Smooth muscle cell (in vitro differentiated cells): ENCODE results near the gene FKBP1A. TPM values are rescaled to one million over a fixed set of nuclear protein-coding genes. Genes with fewer than 3 reads are reported as not detected.

Experiments used
- DNase-seq: peaks from one replicate; lab custom pipeline; 2025; ENCODE audit not compliant: unreplicated experiment; lab: John Stamatoyannopoulos, UW
- H2AFZ ChIP-seq: fragments of 200-600 bp; sonication (generic); 2 replicates; pipeline ENCODE4 v1.6.0; 2016; ENCODE audit warnings: antibody characterized with exemption, low read depth, mild to moderate bottlenecking
- H3F3A ChIP-seq: fragments of 200-600 bp; sonication (generic); 2 replicates; pipeline ENCODE4 v1.6.0; 2017; ENCODE audit warnings: antibody characterized with exemption, low read depth
- H3K27ac ChIP-seq: fragments of 200-600 bp; sonication (generic); 2 replicates; pipeline ENCODE4 v1.5.1; 2016; ENCODE audit warnings: low read depth, mild to moderate bottlenecking
- H3K27me3 ChIP-seq: fragments of 200-600 bp; sonication (generic); 2 replicates; pipeline ENCODE4 v1.6.1; 2016; ENCODE audit warnings: low read depth, mild to moderate bottlenecking
- H3K36me3 ChIP-seq: fragments of 200-600 bp; sonication (generic); 2 replicates; pipeline ENCODE4 v1.5.1; 2016; ENCODE audit warnings: low read depth
- H3K4me1 ChIP-seq: fragments of 200-600 bp; sonication (generic); 2 replicates; pipeline ENCODE4 v1.5.1; 2016; ENCODE audit warnings: low read depth
- H3K4me2 ChIP-seq: fragments of 200-600 bp; sonication (generic); 2 replicates; pipeline ENCODE4 v1.6.0; 2016; ENCODE audit warnings: mild to moderate bottlenecking
- H3K4me3 ChIP-seq: fragments of 200-600 bp; sonication (generic); 2 replicates; pipeline ENCODE4 v1.5.1; 2016; ENCODE audit warnings: mild to moderate bottlenecking
- H3K79me2 ChIP-seq: fragments of 200-600 bp; sonication (generic); 2 replicates; pipeline ENCODE4 v1.6.0; 2016; ENCODE audit warnings: low read depth, mild to moderate bottlenecking
- H3K9ac ChIP-seq: fragments of 200-600 bp; sonication (generic); 2 replicates; pipeline ENCODE4 v1.6.0; 2016; ENCODE audit warnings: low read depth
- H3K9me3 ChIP-seq: fragments of 200-600 bp; sonication (generic); replicated peaks from 2 replicates; pipeline ENCODE4 v1.5.1; 2016; ENCODE audit warnings: low read depth
- H4K20me1 ChIP-seq: fragments of 200-600 bp; sonication (generic); 2 replicates; pipeline ENCODE4 v1.6.0; 2016; ENCODE audit warnings: low read depth
- WGBS: methylation state at CpG from one replicate; pipeline ENCODE4 v1.1.7; 2016; ENCODE audit warnings: low lambda C conversion rate; 5-methylcytosine and 5-hydroxymethylcytosine counted together
- polyA plus RNA-seq: library from polyadenylated mRNA; unstranded; fragments of >200 nt; fragmentation: Nextera tagmentation; extraction: Ambion mirVana; gene quantifications from 2 replicates; pipeline ENCODE4 v1.2.1, GENCODE V29; 2016
- total RNA-seq: library from RNA; depleted of rRNA; stranded (reverse); fragments of >200 nt; gene quantifications from 2 replicates; pipeline ENCODE4 v1.2.3, GENCODE V29; 2014
- TF ChIP-seq, protein P1 (sequence below): fragments of 200-600 bp; sonication (generic); IDR thresholded peaks from 2 replicates; pipeline ENCODE4 v1.5.1; 2017; ENCODE audit warnings: borderline replicate concordance, mild to moderate bottlenecking, antibody characterized with exemption; ENCODE audit not compliant: insufficient read depth, poor library complexity, severe bottlenecking

FKBP1A gene
- total and polyA plus RNA-seq, 2 experiments from 2014 or later = 163 to 184 TPM

DNA sequence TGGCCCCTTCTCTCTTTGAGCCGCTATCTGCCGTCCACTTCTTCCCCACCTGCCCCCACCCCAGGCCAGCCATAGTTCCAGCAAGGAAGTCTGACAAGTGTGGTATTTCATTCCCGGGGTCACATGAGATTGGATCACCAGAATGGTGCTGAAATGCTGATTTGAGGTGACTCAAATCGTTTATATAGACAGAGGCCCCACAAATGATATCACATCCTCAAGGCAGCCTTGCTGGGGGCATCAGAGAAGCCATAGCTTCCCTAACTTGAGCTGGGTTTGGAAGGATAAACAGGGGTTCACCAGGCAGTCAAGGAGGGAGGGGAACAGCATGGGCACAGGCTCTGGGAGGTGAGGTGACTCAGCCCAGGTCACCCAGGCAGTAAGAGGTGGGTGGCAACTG lies 73.8 kb downstream of the FKBP1A start:
- Histone ChIP-seq H3K4me1 (no peaks in the 10 kb centered on the region), H3F3A (no peaks in the 10 kb centered on the region), H3K79me2 (no peaks in the 10 kb centered on the region), H3K27me3 (no peaks in the 10 kb centered on the region), H2AFZ (no peak overlapping the region), H3K4me3 (no peak overlapping the region), H3K4me2 (no peak overlapping the region), H4K20me1 (no peaks in the 10 kb centered on the region), H3K9me3 (no peaks in the 10 kb centered on the region), H3K27ac (no peak overlapping the region), H3K9ac (no peak overlapping the region), H3K36me3 (no peaks in the 10 kb centered on the region)
- DNase-seq = no peak
- TF ChIP-seq, protein P1, sequence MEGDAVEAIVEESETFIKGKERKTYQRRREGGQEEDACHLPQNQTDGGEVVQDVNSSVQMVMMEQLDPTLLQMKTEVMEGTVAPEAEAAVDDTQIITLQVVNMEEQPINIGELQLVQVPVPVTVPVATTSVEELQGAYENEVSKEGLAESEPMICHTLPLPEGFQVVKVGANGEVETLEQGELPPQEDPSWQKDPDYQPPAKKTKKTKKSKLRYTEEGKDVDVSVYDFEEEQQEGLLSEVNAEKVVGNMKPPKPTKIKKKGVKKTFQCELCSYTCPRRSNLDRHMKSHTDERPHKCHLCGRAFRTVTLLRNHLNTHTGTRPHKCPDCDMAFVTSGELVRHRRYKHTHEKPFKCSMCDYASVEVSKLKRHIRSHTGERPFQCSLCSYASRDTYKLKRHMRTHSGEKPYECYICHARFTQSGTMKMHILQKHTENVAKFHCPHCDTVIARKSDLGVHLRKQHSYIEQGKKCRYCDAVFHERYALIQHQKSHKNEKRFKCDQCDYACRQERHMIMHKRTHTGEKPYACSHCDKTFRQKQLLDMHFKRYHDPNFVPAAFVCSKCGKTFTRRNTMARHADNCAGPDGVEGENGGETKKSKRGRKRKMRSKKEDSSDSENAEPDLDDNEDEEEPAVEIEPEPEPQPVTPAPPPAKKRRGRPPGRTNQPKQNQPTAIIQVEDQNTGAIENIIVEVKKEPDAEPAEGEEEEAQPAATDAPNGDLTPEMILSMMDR = no peak
- WGBS = 80% methylated on average over 4 of the region's 4 CpGs

Other genes starting within 250 kb of the FKBP1A start
- gene TMEM74B, start 208.1 kb downstream of the FKBP1A start, total RNA-seq = 0.94 and 3.0 TPM in 2 replicates
- 0.72 TPM in 1 of 2 replicates, not detected in the other for gene TMEM74B, start 208.1 kb downstream of the FKBP1A start, polyA plus RNA-seq
- gene C20orf202, start 189.6 kb downstream of the FKBP1A start, total RNA-seq = not detected in 2 replicates
- gene C20orf202, start 189.6 kb downstream of the FKBP1A start, polyA plus RNA-seq = not detected in 2 replicates
- not detected in 2 replicates for gene RAD21L1, start 167.0 kb downstream of the FKBP1A start, total RNA-seq
- not detected in 2 replicates for gene RAD21L1, start 167.0 kb downstream of the FKBP1A start, polyA plus RNA-seq
- gene SNPH, start 126.8 kb downstream of the FKBP1A start, total RNA-seq = 3.0 and 3.2 TPM in 2 replicates
- gene SNPH, start 126.8 kb downstream of the FKBP1A start, polyA plus RNA-seq = 3.0 and 3.1 TPM in 2 replicates
- gene SDCBP2, start 63.9 kb downstream of the FKBP1A start, total RNA-seq = 2.9 and 3.6 TPM in 2 replicates
- 2.6 and 4.7 TPM in 2 replicates for gene SDCBP2, start 63.9 kb downstream of the FKBP1A start, polyA plus RNA-seq
- 22.4 and 31.8 TPM in 2 replicates for gene NSFL1C, start 73.8 kb upstream of the FKBP1A start, total RNA-seq
- 82.9 and 92.4 TPM in 2 replicates for gene NSFL1C, start 73.8 kb upstream of the FKBP1A start, polyA plus RNA-seq
- not detected in 2 replicates for gene SIRPB2, start 98.4 kb upstream of the FKBP1A start, total RNA-seq
- not detected in 2 replicates for gene SIRPB2, start 98.4 kb upstream of the FKBP1A start, polyA plus RNA-seq
- gene SIRPD, start 164.7 kb upstream of the FKBP1A start, total RNA-seq = not detected in 2 replicates
- not detected in 2 replicates for gene SIRPD, start 164.7 kb upstream of the FKBP1A start, polyA plus RNA-seq
- 0.18 and 0.49 TPM in 2 replicates for gene SIRPB1, start 227.0 kb upstream of the FKBP1A start, total RNA-seq
- gene SIRPB1, start 227.0 kb upstream of the FKBP1A start, polyA plus RNA-seq = 0.61 and 1.3 TPM in 2 replicates